Calu3 (cell line): ENCODE results near the gene ATP6V1G3. TPM values are rescaled to one million over a fixed set of nuclear protein-coding genes. Genes with fewer than 3 reads are reported as not detected.

ENCODE experiments used
- BruUV-seq: library from RNA; stranded (reverse); fragments of 400-500 nt; replicated peaks from 2 replicates; lab custom pipeline; 2021; lab: Mats Ljungman, UMichigan
- CTCF ChIA-PET: fragments of 300-600 bp; sonication (Branson Sonifier 250); formaldehyde crosslinking; loops from one replicate; lab custom pipeline; 2022; ENCODE audit warnings: antibody characterized with exemption; lab: Charles Lee
- DNase-seq: peaks from one replicate; pipeline ENCODE4 v3.0.0; 2022
- H3K27ac Mint-ChIP-seq: one replicate; pipeline ENCODE4 v1.8.0; 2022; ENCODE audit warnings: mixed read lengths; ENCODE audit not compliant: unreplicated experiment
- H3K27me3 Mint-ChIP-seq: one replicate; pipeline ENCODE4 v1.8.0; 2022; ENCODE audit warnings: mixed read lengths; ENCODE audit not compliant: unreplicated experiment
- H3K36me3 Mint-ChIP-seq: one replicate; pipeline ENCODE4 v1.8.0; 2022; ENCODE audit warnings: mild to moderate bottlenecking, moderate library complexity, mixed read lengths; ENCODE audit not compliant: insufficient read depth, unreplicated experiment
- H3K4me1 Mint-ChIP-seq: one replicate; pipeline ENCODE4 v1.8.0; 2022; ENCODE audit warnings: mild to moderate bottlenecking, low read depth, mixed read lengths; ENCODE audit not compliant: unreplicated experiment
- H3K4me3 Mint-ChIP-seq: one replicate; pipeline ENCODE4 v1.8.0; 2022; ENCODE audit warnings: mild to moderate bottlenecking, low read depth, moderate library complexity, mixed read lengths; ENCODE audit not compliant: unreplicated experiment
- H3K9me3 Mint-ChIP-seq: one replicate; pipeline ENCODE4 v1.8.0; 2022; ENCODE audit warnings: low read depth, mixed read lengths; ENCODE audit not compliant: unreplicated experiment
- CTCF ChIP-seq: fragments of 200-600 bp; IDR thresholded peaks from one replicate; pipeline ENCODE4 v1.8.0; 2022; ENCODE audit warnings: antibody characterized with exemption; ENCODE audit not compliant: unreplicated experiment
- intact Hi-C: fragments of 100-400 bp; cut with micrococcal nuclease; formaldehyde crosslinking; loops from one replicate; pipeline ENCODE4 v1.10.0; 2022; ENCODE audit not compliant: unreplicated experiment
- total RNA-seq: library from RNA; stranded (reverse); gene quantifications from 2 replicates; pipeline ENCODE4 v1.2.3, GENCODE V29; 2022

The ATP6V1G3 gene
- total RNA-seq, 1 experiment from 2014 or later: not detected

GRCh38 chr1:198543670-198544260 is 3.3 kb upstream of the ATP6V1G3 start:
- TF ChIP-seq CTCF: no peak
- Mint-ChIP-seq H3K4me3 (no peak overlapping the region), H3K27me3 (no peaks in the 10 kb centered on the region), H3K36me3 (no peaks in the 10 kb centered on the region), H3K4me1 (no peaks in the 10 kb centered on the region), H3K27ac (no peak overlapping the region), H3K9me3 (peaks cover 3% of the 10 kb centered on the region)
- no peak for DNase-seq
- no TSS peak for BruUV-seq
- CTCF ChIA-PET: no interaction called here
- intact Hi-C loops: no loop called here

GRCh38 chr1:198542632-198543031 is 2.2 kb upstream of the ATP6V1G3 start:
- BruUV-seq: no TSS peak
- Mint-ChIP-seq H3K36me3 (no peaks in the 10 kb centered on the region), H3K9me3 (peaks cover 3% of the 10 kb centered on the region), H3K4me1 (no peaks in the 10 kb centered on the region), H3K4me3 (no peak overlapping the region), H3K27me3 (no peaks in the 10 kb centered on the region), H3K27ac (no peak overlapping the region)
- CTCF ChIA-PET: no interaction called here
- DNase-seq: no peak
- intact Hi-C loops: no loop called here
- TF ChIP-seq CTCF: no peak

GRCh38 chr1:198541737-198542136 is 1.3 kb upstream of the ATP6V1G3 start:
- Mint-ChIP-seq H3K4me3 (no peak overlapping the region), H3K27ac (no peak overlapping the region), H3K36me3 (no peaks in the 10 kb centered on the region), H3K9me3 (peaks cover 3% of the 10 kb centered on the region), H3K27me3 (no peaks in the 10 kb centered on the region), H3K4me1 (no peaks in the 10 kb centered on the region)
- intact Hi-C loops: no loop called here
- no peak for DNase-seq
- no peak for TF ChIP-seq CTCF
- CTCF ChIA-PET: no interaction called here
- no TSS peak for BruUV-seq

- DNase-seq: no peak
- CTCF ChIA-PET: no interaction called here
- Mint-ChIP-seq H3K4me3 (no peak overlapping the region), H3K27me3 (no peaks in the 10 kb centered on the region), H3K36me3 (no peaks in the 10 kb centered on the region), H3K9me3 (no peaks in the 10 kb centered on the region), H3K27ac (no peak overlapping the region), H3K4me1 (no peaks in the 10 kb centered on the region)
- BruUV-seq: no TSS peak
- no peak for TF ChIP-seq CTCF
- intact Hi-C loops: no loop called here
Measured at GRCh38 chr1:198538579-198539364, 1.7 kb downstream of the ATP6V1G3 start.
